Adipose tissue (tissue), 3 donors: Measurements from ENCODE around the gene CLTB. TPM values are rescaled to one million over a fixed set of nuclear protein-coding genes. Genes with fewer than 3 reads are reported as not detected.

ENCODE experiments used
- H3K27ac ChIP-seq: one replicate; pipeline ENCODE4 v1.5.1; 2013; ENCODE audit warnings: low read depth, low read length
- WGBS, 3 donors: extraction: QIAGEN DNeasy Blood & Tissue Kit; methylation state at CpG; one replicate each; pipeline ENCODE4 v1.1.7; 2013; 5-methylcytosine and 5-hydroxymethylcytosine counted together
- polyA plus RNA-seq, 3 donors: library from polyadenylated mRNA; stranded (reverse); fragments of 200-250 nt; gene quantifications; one replicate each; pipeline ENCODE4 v1.2.3, GENCODE V29; 2013
- donor health status: healthy with polysubstance abuse.
- donor health status: Bipolar disorder and iron deficiency.
- donor health status: healthy.

CLTB gene
- polyA plus RNA-seq, 3 donors: 50.8 to 128 (median 105) TPM

DNA sequence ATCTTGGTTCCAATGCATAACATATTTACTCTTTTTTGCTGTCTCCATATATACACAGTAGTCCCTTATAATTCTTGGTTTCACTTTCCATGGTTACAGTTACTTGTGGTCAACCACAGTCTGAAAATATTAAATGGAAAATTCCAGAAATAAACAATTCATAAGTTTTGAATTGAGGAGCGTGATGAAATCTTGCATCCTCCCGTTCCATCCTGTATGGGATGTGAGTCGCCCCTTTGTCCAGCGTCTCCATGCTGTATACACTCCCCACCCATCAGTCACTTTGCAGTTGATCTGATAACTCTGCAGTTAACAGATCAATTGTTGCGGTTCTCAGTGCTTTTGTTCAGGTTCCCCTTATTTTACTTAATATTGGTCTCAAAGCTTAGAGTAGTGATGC lies 20.3 kb upstream of the CLTB start:
- H3K27ac ChIP-seq: no peak overlapping the region
- 23 to 47% (median 25%) methylated on average over 5 of the region's 5 CpGs for WGBS, 3 donors

DNA sequence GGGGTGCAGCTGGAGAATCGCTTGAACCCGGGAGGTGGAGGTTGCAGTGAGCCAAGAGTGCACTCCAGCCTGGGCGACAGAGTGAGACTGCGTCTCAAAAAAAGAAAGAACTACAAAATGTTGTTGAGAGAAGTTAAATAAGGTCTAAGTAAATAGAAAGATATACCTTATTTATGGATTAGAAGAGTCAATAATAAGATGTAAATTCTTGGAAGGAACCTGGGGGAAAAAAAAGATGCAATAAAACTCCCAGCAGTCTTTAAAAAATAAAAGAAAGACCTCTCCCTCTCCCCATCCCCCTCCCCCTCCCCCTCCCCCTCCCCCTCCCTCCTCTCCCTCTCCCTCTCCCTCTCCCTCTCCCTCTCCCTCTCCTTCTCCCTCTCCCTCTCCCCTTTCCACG lies 16.4 kb upstream of the CLTB start:
- 84 to 94% (median 91%) methylated on average over 4 of the region's 5 CpGs for WGBS, 3 donors
- H3K27ac ChIP-seq: no peak overlapping the region

DNA sequence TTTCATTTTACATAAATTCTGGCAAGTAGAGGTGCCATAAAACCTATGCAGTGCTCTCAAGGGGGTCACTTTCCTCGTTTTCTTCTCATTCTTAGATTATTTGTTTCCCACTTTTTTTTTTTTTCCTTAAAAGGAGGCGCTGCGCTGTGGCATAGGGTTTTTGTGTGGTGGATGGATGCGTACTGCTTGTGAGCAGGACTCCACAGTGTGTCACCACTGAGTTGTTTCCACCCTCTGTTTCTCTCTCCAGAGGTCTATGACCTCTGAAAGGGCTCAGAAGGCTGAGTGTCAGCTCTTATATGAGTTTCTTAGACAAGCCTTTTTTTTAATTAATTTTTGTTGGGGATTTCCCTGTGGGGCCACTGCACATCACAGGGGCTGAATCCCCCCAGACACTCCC lies 13.6 kb upstream of the CLTB start:
- 61 to 71% (median 69%) methylated on average over 4 of the region's 4 CpGs for WGBS, 3 donors

DNA sequence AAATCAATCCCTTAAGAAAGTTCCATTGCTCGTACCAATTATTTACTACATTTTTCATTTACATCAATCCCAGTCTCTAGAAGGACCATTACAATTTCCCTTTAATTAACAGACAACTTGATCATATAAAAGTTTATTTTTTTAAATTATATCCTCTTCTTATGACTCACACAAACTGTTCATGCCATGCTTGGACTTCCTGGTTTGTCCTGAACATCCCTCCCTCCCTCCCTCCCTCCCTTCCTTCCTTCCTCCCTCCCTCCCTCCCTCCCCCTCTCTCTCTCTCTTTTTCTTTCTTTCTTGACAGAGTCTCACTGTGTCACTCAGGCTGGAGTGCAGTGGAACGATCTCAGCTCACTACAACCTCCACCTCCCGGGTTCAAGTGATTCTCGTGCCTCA lies 11.6 kb upstream of the CLTB start:
- 61 to 70% (median 68%) methylated on average over 4 of the region's 4 CpGs for WGBS, 3 donors
- H3K27ac ChIP-seq: no peak overlapping the region

More for the DNA sequence above, 13.6 kb upstream of the CLTB start:
- no peak overlapping the region for H3K27ac ChIP-seq

- WGBS, 3 donors: 69 to 95% (median 85%) methylated on average over 1 of the region's 1 CpG
Observed at GRCh38 chr5:176426876-176427275, 10.5 kb upstream of the CLTB start.

GRCh38 chr5:176425791-176426190 lies 9.5 kb upstream of the CLTB start:
- WGBS, 3 donors: 87 to 90% (median 88%) methylated on average over 1 of the region's 1 CpG
- H3K27ac ChIP-seq: no peak overlapping the region

More at GRCh38 chr5:176426876-176427275, 10.5 kb upstream of the CLTB start:
- H3K27ac ChIP-seq: no peak overlapping the region

DNA sequence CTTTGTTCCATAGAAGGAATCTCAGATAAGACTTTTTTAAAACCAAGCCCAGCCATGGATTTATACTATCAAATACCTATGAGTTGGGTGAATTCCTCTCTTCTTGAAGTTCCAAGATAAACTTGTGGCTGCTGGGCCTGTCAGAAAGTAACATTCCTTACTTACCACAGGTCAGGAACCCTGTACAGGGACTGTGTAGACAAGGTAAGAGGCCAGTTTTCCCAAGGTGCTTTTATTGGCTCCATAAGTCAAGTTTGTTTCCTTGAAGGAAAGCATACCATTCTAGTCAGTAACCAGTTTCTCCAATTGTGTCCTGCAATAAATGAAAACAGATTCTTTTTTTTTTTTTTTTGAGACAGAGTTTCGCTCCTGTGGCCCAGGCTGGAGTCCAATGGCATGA lies 8.8 kb upstream of the CLTB start:
- no peak overlapping the region for H3K27ac ChIP-seq
- 85 to 100% (median 100%) methylated on average over 1 of the region's 1 CpG for WGBS, 3 donors

DNA sequence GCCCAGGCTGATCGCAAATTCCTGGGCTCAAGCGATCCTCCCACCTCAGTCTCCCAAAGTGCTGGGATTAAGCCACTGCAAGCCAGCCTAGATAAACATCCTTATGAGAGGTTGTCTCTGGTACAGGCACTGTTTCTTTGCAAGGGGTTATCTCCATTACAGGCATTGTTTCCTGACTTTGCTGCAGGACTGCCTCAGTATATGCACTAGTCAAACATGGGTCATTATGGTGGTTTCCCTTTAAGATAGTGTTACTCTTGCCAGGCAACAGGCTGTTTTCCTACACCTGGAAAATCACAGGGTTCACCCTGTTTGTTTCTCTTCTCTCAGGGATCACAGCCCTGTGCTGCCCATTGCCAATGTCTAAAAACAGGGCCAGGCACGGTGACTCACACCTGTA lies 7.8 kb upstream of the CLTB start:
- H3K27ac ChIP-seq: no peak overlapping the region
- 74 to 92% (median 84%) methylated on average over 3 of the region's 3 CpGs for WGBS, 3 donors

- no peak overlapping the region for H3K27ac ChIP-seq
- 61 to 64% (median 62%) methylated on average over 2 of the region's 2 CpGs for WGBS, 3 donors
Observed at GRCh38 chr5:176420972-176421544, 4.7 kb upstream of the CLTB start.

- WGBS, 3 donors: 81 to 87% (median 82%) methylated on average over 5 of the region's 5 CpGs
- no peak overlapping the region for H3K27ac ChIP-seq
Observed at GRCh38 chr5:176420086-176420485, 3.7 kb upstream of the CLTB start.

DNA sequence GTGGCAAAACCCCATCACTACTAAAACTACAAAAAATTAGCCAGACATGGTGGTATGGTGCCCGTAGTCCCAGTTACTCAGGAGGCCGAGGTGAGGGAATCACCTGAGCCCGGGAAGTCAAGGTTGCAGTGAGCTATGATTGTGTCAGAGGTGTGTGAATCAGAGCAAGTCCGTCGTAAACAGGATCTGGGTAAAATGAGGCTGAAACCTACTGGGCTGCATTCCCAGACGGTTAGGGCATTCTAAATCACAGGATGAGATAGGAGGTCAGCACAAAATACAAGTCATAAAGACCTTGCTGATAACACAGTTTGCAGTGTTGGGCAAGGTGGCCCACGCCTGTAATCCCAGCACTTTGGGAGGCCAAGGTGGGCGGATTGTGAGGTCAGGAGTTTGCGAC lies 1.9 kb upstream of the CLTB start:
- WGBS, 3 donors: 77 to 91% (median 84%) methylated on average over 9 of the region's 9 CpGs
- H3K27ac ChIP-seq: no peak overlapping the region

DNA sequence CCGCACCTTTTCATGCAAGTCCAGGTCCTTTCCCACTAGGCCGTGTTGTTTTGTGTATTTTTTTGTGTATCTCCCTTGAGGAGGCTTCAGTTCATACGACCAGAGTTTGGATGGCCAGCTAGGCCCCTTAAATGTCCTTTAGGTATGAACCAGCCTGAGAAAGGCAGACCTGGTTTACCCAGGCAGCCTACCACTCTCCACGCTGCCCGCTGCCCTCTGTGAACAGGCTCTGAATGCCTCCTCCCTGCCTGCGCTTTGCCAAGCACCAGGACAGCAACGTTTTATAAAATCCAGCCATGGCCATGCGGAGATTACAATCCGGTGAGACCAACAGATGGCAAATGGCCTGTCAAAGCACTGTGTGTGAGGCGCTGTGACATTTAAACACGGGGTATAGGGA lies 626 bp upstream of the CLTB start:
- H3K27ac ChIP-seq: no peak overlapping the region
- WGBS, 3 donors: 81 to 86% (median 82%) methylated on average over 11 of the region's 11 CpGs

DNA sequence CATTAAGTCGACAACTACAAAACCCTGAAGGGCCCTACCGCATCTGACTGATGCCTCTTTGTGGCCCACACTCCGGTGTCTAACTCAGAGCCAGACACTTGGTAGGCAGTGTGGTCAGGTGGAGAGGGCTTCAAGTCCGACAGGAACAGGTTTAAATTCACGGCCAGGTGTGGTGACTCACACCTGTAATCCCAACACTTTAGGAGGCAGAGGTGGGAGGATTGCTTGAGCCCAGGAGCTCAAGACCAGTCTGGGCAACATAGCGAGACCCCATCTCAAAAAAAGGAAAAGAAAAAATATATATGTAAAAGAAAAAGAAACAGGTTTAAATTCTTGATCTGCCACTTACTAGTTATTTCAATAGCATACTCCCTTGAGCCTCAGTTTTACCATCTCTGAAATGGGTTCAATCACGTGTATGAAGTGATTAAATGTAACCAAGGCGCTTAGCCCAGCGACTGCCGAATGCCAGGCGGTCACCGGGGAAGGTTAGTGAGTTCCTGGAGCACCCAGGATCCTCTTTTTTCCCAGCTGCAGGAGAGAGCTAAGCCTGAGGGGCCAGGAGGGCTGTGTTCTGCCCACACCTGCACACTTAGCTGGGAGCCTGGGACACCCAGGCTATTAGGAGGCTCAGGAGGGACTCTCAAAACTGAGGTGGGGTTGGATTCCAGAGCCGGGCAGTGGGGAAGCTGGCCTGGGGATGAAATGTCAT lies 943 bp downstream of the CLTB start:
- no peak overlapping the region for H3K27ac ChIP-seq
- WGBS, 3 donors: 57 to 69% (median 68%) methylated on average over 13 of the region's 13 CpGs

- 57 to 76% (median 69%) methylated on average over 3 of the region's 3 CpGs for whole genome bisulfite sequencing, 3 donors
Observed at GRCh38 chr5:176414704-176415103, 1.6 kb downstream of the CLTB start.

GRCh38 chr5:176413709-176414191 lies 2.6 kb downstream of the CLTB start:
- 81 to 92% (median 82%) methylated on average over 7 of the region's 7 CpGs for WGBS, 3 donors
- H3K27ac ChIP-seq: no peak overlapping the region

More at GRCh38 chr5:176414704-176415103, 1.6 kb downstream of the CLTB start:
- H3K27ac ChIP-seq: no peak overlapping the region

GRCh38 chr5:176413255-176413565 lies 3.1 kb downstream of the CLTB start:
- no peak overlapping the region for H3K27ac ChIP-seq
- 55 to 82% (median 78%) methylated on average over 2 of the region's 2 CpGs for WGBS, 3 donors

- 76 to 84% (median 84%) methylated on average over 10 of the region's 10 CpGs for WGBS, 3 donors
- H3K27ac ChIP-seq: no peak overlapping the region
Observed at GRCh38 chr5:176412517-176413254, 3.7 kb downstream of the CLTB start.

- WGBS, 3 donors: 89 to 93% (median 91%) methylated on average over 4 to 5 of the region's 5 CpGs
- no peak overlapping the region for H3K27ac ChIP-seq
Observed at GRCh38 chr5:176410486-176411180, 5.7 kb downstream of the CLTB start.

DNA sequence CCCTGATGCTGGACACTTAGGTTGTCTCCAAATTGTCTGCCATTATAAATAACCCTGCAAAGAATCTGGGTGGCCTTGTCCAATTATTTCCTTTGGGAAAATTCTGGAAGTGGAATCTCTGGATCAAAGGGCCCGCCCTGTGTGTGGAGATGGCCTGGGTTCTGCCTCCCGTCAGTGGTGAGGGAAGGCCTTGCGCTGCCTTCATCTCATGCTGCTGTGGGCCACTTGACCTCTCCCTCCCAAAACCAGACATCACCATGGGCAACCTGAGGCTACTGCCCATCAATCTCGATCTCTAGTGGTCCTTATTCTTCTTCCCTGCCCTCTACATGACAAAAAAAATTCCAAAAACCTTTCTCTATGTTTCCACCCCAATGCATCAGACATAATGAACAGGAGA lies 6.6 kb downstream of the CLTB start:
- H3K27ac ChIP-seq: no peak overlapping the region
- 89 to 94% (median 91%) methylated on average over 4 of the region's 4 CpGs for WGBS, 3 donors
